HG03342 (cell line): ENCODE measurements around the gene WWC1.
"Not testable (repeated sequence)": the region's sequence is repeated elsewhere in the genome, so short reads cannot be mapped to it uniquely, and the experiment has no call there.

Experiments
- ATAC-seq: cut with Tn5 transposase; IDR thresholded peaks from one replicate; pipeline ENCODE4 v1.9.1; 2021; ENCODE audit warnings: mild to moderate bottlenecking, moderate library complexity; ENCODE audit not compliant: unreplicated experiment

Gene WWC1

DNA sequence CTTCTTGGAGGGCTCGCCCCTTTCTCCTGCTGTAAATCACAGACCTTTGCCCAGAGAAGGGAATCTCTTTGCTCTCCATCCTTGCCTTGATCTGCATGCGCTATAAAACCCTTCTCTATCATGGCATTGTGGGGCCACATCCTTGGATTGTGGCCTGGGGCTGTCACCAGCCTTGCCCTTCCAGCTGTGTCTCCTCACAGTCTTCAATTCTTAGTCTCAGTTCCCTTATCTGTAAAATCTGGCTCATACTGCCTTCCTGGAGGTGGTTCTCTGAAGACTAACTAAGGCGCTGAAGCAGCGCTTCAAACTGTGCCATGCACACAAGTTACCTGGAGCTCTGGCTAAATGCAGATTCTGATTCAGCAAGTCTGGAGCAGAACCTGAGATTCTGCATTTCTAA lies 141.5 kb downstream of the WWC1 start:
- no peak for ATAC-seq

- no peak for ATAC-seq
Measured at GRCh38 chr5:168434001-168434400, 142.6 kb downstream of the WWC1 start.

GRCh38 chr5:168434746-168435321 lies 143.4 kb downstream of the WWC1 start:
- no peak for ATAC-seq

DNA sequence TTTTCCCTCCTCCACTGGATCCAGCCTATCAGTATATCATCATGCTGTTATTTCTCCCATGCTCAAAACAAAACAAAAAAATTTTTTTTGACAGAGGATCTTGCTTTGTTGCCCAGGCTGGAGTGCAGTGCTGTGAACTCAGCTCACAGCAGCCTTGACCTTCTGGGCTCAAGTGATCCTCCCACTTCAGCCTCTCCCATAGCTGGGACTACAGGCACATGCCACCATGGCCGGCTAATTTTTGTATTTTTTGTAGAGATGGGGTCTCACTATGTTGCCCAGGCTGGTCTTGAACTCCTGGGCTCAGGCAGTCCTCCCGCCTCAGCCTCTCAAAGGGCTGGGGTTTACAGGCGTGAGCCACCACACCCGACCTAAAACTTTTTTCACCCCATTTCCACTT lies 143.9 kb downstream of the WWC1 start:
- not testable (repeated sequence) for ATAC-seq

DNA sequence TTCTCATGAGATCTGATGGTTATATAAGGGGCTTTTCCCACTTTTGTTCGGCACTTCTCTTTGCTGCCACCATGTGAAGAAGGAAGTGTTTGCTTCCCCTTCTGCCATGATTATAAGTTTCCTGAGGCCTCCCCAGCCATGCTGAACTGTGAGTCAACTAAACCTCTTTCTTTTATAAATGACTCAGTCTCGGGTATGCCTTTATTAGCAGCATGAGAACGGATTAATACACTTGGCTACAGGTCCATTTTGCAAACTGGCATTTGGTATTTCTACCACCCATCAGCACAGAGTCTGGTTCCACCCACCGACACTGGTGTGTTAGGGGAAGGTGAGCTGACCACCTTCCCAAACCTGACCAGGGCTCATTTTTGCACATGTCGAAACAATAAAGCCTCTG lies 146.9 kb downstream of the WWC1 start:
- ATAC-seq, result no peak

GRCh38 chr5:168443533-168443932 lies 152.1 kb downstream of the WWC1 start:
- no peak for ATAC-seq

DNA sequence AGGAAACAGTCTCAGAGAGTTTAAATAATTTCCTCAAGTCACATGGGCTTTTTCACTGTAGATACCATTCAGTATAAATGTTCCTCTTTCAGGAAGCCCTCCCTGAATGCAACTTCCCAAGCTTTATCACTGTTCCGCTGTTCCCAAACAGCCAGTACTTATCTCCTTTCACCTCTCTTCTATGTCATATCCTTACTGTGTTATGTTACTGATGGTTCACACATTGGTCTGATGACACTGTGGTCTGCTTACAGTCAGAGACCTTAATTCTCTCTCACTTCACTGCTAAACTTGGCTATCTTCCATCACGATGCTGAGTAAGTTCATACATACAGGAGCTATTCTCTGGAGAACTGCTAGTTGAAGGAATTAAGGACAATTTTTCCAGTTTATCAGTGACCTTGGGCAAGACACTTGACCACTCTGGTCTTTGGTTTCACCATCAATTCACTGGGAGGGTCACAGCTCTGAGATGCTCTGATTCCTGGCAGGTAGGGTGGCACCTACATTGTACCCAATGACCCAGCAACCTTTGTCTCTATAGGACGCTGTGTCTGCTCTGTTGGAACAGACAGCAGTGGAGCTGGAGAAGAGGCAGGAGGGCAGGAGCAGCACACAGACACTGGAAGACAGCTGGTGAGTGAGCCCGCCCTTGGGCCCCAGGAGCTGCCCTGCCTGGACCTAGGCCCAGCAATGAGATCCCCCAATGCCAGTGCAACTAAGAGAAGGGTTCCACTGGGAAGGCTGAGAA lies 152.7 kb downstream of the WWC1 start:
- no peak for ATAC-seq

DNA sequence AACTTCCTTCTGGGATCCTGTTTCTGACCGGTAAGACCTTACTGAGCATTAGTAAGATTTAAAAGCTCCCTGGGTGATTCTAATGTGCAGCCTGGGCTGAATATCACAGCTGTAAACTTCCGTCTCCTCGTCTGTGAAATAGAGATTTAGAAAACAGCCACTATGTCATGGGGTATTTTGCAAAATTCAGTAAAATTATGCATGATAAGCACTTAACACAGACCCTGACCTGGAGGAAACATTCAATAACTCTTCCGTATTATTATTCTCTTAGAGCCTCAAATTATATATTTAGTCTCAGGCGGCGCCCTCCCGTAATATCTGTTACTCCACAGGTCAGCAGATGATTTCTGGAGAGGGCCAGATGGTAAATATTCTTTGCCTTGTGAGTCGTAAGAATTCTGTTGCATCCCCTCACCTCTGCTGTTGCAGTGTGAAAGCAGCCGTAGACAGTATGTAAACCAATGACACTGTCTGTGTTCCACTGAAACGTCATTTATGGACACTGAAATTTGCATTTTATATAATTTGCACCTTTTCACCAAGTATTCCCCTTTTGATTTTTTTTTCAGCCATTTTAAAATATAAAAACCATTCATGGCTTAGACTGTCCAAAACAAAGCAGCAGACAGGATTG lies 155.7 kb downstream of the WWC1 start:
- no peak for ATAC-seq

DNA sequence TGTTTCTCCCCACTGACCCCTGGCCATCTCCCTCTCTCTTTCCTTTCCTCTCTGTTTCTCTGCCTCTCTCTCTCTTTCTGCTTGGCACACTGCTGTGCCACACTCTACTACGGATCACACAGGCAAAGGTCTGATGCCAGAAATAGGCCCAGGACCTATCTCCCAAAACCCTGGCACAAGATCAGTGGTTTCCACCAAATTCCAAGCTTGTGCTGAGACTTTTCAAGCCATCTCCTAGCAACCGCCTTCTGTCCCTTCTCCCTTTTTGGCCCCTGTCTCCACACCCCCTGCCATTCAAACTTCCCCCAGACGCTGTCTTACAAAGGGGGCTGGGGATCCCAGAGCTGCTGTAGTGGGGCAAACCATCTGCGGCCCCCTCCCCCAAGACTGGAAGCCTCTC lies 156.4 kb downstream of the WWC1 start:
- ATAC-seq, result no peak

DNA sequence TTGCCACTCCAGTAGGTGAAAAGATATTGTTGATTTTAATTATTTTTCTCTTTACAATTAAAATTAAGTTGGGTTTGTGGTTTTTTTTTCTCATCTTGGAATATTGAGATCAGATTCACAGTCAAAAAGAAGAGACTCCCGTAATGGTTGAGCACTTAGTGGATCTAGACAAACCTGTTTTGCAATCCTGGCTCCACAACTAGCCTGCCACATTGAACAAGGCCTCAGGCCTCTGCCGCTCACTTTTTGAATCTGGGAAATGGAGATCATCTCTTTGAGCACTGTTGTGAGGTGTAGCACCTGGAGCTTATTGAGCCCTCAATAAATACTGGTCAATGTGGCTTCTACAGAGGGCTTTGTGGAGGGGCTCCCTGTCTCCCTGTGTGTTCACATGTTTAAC lies 157.7 kb downstream of the WWC1 start:
- no peak for ATAC-seq

GRCh38 chr5:168451565-168451964 lies 160.1 kb downstream of the WWC1 start:
- ATAC-seq, result no peak

DNA sequence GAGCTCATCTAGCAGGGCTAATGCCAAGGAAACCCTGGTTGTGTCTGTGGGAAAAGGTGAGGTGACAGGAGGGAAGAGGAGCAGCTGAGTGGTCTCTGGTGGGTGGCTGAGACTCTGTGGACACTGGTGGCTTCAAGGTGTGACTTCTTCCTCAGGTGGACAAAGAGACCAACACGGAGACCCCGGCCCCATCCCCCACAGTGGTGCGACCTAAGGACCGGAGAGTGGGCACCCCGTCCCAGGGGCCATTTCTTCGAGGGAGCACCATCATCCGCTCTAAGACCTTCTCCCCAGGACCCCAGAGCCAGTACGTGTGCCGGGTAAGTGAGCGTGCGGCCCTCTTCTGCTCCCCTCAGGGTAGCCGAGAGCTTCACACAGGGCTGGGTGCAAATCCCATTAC lies 163.8 kb downstream of the WWC1 start:
- no peak for ATAC-seq

GRCh38 chr5:168457542-168457941 lies 166.1 kb downstream of the WWC1 start:
- ATAC-seq, result no peak

- no peak for ATAC-seq
Measured at GRCh38 chr5:168460606-168461005, 169.2 kb downstream of the WWC1 start.

GRCh38 chr5:168463081-168463480 lies 171.6 kb downstream of the WWC1 start:
- ATAC-seq, result no peak

DNA sequence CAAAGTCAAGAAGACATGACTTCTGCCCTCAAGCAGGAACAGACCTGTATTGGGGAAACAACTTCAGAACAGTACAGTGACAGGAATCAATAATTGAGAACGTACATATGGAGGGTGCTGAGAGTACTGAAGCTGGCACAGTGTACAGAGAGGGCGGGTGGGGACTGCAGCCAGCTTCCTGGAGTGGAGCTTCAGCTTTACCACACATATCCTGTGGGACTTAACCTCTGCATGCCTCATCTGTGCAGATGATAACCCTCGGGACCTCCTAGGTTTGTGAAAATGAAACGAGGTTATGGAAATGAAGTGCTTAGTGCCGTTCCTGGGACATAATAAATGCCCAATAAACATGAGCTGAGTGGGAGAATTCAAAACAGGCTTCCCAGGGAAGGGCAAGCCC lies 172.8 kb downstream of the WWC1 start:
- no peak for ATAC-seq

GRCh38 chr5:168464641-168465040 lies 173.2 kb downstream of the WWC1 start:
- no peak for ATAC-seq

DNA sequence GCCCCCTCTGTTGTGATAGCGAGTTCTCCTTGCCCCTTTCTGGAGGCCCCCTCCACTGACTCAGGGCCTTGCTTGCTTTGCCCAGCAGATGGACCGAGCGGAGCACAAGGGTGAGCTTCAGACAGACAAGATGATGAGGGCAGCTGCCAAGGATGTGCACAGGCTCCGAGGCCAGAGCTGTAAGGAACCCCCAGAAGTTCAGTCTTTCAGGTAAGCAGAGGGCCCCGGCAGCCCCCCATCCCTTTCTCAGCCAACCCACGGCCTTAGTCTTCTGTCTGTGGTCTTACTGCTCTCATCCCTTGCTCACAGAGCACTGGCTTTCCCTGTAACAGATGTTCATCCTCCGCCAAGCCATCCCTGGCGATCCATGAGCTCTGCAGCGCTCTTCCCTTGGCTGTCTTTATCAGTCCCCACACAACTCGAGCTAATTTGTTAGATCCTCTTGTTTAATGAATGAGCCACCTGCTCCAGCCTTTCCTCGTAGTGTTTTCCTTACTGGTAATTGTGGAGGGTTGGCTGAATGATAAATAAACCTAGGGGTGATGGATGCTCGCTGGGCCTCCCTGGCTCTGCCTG lies 176.4 kb downstream of the WWC1 start:
- no peak for ATAC-seq

GRCh38 chr5:168468836-168469235 lies 177.4 kb downstream of the WWC1 start:
- no peak for ATAC-seq

DNA sequence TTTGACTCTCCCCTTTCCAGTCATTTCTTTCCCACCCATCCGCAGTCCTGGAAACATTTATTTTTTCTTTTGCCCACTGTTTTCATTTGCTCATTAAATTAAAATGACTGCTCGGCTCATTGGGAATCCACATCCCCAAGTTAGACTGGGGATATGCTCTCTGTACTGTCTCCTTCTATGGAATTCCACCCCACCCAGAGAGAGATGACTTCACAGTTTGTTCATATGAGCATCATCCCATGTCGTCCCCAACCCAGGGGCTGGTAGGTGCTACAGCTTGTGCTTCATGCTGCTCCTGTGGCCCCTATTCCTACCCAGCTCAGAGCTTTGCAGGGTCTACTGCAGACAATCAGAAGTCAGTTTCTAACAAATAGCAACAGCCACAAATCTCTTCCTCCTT lies 178.4 kb downstream of the WWC1 start:
- no peak for ATAC-seq

- ATAC-seq, result no peak
Measured at GRCh38 chr5:168471785-168472184, 180.3 kb downstream of the WWC1 start.

- ATAC-seq, result no peak
Measured at GRCh38 chr5:168472329-168472728, 180.9 kb downstream of the WWC1 start.
